ELF-1 (cell line): ENCODE results near the gene SERBP1.

Experiments used
- DNase-seq: peaks from one replicate; pipeline ENCODE4 v3.0.0-alpha.2; 2016; ENCODE audit warnings: low read depth, low spot score

Gene SERBP1

DNA sequence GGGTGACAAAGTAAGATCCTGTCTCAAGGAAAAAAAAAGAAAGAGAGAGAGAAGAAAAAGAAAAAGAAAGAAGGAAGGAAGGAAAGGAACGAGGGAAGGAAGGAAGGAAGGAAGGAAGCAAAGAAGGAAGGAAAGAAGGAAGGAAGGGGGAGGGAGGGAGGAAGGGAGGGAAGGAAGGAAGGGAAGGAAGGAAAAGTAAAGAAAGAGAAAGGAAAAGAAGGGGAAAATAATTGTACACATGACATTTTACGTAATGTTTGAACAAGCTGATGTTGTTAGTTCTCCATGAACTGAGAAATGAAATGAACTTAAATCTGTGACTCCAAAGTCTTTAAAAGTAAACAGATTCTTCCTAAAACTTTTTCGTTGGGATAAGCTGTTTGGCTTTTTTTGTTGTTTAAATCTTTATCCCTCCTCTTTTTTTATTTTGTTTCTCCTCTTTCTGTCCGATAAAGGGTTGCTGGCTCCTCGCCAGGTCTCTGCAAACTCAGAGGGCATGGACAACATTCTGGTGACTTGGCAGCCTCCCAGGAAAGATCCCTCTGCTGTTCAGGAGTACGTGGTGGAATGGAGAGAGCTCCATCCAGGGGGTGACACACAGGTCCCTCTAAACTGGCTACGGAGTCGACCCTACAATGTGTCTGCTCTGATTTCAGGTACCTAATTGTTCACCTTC, 62.7 kb downstream of the SERBP1 start:
- no peak for DNase-seq

DNA sequence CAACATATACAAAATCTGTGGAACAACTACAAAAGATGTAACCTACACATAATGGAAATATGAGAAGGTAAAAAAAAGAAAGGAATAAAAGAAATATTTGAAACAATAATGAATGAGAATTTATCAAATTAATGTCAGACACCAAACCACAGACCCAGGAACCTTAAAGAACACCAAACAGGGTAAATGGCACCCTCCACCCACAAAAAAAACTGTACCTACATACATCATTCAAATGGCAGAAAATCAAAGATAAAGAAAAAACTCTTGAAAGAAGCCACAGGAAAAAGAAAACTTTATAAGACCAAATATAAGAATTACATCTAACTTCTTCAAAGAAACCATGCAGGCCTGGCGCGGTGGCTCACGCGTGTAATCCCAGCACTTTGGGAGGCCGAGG, 68.6 kb downstream of the SERBP1 start:
- no peak for DNase-seq

- no peak for DNase-seq
Measured at GRCh38 chr1:67359592-67359991, 70.6 kb downstream of the SERBP1 start.
